COLO829 (cell line): ENCODE data around the gene SSR3.
"Not testable (repeated sequence)": the region's sequence is repeated elsewhere in the genome, so short reads cannot be mapped to it uniquely, and the experiment has no call there.

ENCODE experiments used
- DNase-seq: peaks from one replicate; pipeline ENCODE4 v3.0.0; 2012; ENCODE audit warnings: low spot score

Gene SSR3

GRCh38 chr3:156576051-156576450 is 21.1 kb upstream of the SSR3 start:
- DNase-seq: peak; percentile 77

GRCh38 chr3:156575641-156576040 is 20.7 kb upstream of the SSR3 start:
- no peak for DNase-seq

DNA sequence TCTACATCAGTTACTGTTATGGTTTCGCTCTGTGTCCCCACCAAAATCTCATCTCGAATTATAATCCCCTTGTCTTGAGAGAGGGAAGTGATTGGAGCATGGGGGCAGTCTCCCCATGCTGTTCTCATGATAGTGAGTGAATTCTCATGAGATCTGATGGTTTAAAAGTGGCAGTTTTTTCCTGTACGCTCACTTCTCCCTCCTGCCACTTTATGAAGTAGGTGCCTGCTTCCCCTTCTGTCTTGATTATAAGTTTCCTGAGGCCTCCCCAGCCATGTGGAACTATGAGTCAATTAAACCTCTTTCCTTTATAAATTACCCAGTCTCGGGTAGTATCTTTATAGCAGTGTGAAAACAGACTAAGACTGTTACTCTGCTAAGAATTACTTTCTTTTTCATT is 15.0 kb upstream of the SSR3 start:
- not testable (repeated sequence) for DNase-seq

- not testable (repeated sequence) for DNase-seq
Measured at GRCh38 chr3:156569016-156569415, 14.1 kb upstream of the SSR3 start.

GRCh38 chr3:156563900-156564682 is 9.2 kb upstream of the SSR3 start:
- no peak for DNase-seq

DNA sequence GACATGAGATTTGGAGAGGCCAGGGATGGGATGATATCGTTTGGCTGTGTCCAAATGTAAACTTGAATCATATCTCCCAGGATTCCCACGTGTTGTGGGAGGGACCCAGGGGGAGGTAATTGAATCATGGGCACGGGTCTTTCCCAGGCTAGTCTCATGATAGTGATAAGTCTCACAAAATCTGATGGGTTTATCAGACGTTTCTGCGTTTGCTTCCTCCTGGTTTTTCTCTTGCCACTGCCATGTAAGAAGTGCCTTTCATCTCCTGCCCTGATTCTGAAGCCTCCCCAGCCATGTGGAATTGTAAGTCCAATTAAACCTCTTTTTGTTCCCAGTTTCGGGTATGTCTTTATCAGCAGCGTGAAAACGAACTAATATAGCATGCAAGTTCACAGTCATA is 7.6 kb upstream of the SSR3 start:
- DNase-seq: not testable (repeated sequence)

DNA sequence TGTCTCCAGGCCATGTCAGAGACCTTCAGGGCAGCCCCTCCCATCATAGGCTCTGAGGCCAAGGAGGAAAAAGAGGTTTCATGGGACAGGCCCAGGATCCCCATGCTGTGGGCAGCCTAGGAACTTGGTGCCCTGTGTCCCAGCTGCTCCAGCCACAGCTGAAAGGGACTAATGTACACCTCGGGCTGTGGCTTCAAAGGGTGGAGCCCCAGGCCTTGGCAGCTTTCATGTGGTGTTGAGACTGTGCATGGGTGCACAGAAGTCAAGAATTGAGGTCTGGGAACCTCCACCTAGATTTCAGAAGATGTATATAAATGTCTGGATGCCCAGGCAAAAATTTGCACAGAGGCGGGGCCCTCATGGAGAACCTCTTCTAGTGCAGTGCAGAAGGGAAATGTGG is 6.6 kb upstream of the SSR3 start:
- no peak for DNase-seq

GRCh38 chr3:156559321-156559720 is 4.4 kb upstream of the SSR3 start:
- no peak for DNase-seq

GRCh38 chr3:156558389-156558788 is 3.5 kb upstream of the SSR3 start:
- no peak for DNase-seq

DNA sequence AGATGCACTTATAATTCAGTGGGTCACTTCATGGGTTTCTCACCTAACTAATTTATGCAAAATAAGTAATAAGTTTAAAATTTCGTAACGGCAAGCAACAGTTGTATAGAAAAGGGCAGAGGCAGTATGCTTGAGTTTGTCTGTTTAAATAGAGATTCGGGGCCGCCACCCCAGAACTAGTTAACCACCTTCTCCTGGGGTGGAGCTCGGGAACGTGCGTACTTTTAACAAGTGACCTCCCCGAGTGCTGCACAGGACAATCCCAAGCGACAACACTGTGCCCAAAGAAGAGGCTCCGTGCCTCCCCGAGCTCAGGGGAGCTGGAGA is 439 bp downstream of the SSR3 start:
- no peak for DNase-seq

- no peak for DNase-seq
Measured at GRCh38 chr3:156553705-156554356, 1.1 kb downstream of the SSR3 start.

DNA sequence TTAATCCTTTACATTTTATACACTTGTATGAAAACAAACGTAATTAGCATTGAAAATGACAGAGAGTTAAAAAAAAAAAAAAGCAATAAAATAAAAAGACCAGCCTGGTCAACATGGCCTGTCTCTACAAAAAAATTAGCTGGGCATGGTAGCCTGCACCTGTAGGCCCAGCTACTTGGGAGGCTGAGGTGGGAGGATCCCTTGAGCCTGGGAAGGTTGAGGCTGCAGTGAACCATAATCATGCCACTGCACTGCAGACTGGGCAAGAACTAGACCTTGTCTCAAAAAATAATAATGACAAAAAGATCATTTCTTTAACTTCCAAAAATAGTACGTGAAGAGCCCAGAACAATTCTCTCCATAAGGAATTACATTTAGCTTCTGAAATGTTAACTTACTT is 1.9 kb downstream of the SSR3 start:
- DNase-seq: no peak

GRCh38 chr3:156551746-156552145 is 3.2 kb downstream of the SSR3 start:
- DNase-seq: no peak

GRCh38 chr3:156551261-156551660 is 3.7 kb downstream of the SSR3 start:
- no peak for DNase-seq

DNA sequence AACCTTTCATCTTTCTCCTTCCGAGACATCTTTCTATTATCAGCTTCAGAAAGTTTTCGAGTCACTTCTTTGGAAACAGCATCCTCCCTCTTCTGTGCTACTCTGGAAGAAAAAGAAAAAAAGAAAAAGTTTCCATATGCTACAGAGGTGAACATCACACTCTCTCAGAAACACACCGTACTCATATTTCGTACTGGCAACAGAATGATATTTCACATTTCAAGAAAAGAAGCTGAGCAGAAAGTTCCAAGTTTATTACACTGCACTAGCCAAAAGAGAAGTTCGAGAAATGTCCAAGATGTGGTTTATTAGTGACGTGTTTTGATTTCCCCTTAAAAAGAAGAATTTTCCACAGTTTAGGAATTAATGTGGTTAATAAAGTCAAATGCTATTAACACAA is 6.0 kb downstream of the SSR3 start:
- DNase-seq: no peak

GRCh38 chr3:156548041-156548687 is 6.8 kb downstream of the SSR3 start:
- DNase-seq: no peak

DNA sequence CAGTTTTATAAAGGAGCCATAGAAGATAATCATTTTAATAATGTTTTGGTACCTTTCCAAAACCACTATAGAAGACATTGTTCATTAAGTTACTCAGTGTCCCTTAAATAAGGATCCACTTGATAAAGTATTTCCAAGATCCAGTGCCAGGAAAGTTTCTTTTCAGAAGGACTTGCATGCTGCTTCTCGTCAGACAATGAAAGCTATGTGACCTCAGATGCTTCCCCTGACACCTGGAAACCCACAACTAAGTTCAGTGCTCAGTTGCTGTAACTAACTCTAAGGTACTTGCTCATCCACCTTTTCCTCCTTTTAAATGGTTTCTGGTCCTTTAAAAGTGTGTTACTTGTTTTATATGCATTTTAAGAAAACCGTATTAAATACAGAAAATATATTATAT is 7.3 kb downstream of the SSR3 start:
- peak; percentile 53 for DNase-seq

- no peak for DNase-seq
Measured at GRCh38 chr3:156543043-156543555, 11.8 kb downstream of the SSR3 start.

DNA sequence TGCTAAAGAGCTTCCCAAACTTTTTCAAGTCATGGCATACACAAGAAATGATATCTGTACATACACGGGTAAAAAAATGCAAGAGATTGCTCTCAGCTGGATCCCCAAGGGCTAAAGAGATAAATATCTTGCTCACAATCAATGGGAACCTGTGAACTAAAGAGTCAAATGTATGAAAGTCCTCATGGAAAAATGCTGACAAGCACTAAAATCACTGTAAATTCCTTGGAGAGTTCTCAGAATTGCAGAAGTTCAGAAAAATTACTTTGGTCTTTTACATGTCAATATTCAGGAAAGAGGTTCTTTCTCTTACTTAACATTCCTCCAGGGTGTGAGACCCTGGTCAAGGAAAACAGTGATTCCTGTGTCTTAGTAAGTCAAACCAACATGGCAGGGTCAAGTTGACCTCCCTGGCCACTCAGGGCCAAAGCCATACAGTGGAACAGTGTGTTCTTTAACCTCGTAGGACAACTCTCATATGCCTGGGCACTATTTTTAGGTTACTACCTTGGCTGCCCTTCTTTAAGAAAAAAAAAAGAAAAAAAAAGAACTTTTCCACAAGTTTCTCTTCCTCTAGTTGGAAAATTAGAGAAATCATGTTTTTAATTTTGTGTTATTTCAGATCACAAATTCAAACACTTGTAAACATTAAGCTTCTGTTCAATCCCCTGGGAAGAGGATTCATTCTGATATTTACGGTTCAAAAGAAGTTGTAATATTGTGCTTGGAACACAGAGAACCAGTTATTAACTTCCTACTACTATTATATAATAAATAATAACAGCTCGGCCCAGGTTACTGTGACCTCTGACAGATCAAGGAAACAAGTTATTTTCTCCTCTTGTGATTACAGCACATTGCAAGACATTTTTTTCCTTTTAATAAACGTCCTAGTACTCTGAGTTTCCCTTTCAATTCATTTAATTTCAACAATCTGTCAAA is 12.5 kb downstream of the SSR3 start:
- peak; percentile 86 for DNase-seq

GRCh38 chr3:156539802-156540201 is 15.1 kb downstream of the SSR3 start:
- no peak for DNase-seq

DNA sequence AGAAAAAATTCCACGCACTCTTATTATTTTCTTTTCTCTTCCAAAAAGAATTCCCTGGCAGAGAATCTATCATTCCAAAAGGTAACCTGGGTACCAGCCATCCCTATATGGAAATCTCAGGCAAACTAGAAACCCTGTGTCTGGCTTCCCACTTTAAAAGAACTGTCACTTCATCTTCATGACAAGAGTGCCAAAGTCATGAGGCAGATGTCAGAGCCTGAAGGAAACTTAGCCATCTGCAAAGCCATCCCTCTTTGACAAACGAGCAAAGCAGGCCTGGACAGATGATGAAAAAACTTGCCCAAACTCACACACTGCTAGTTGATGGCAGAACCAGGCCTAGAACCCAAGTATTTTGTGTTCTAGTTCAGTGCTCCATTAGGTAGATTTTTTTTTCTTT is 15.9 kb downstream of the SSR3 start:
- DNase-seq: no peak
